Peyer's patch (tissue), 4 donors: ENCODE data around the gene MARS2.

Source experiments
- CTCF ChIP-seq, 6 experiments: fragments of 450-650 bp in 4 of 6; fragments of 200-600 bp in 2 of 6; sonication (generic) in 1 of 6; IDR thresholded peaks; one replicate each; pipeline ENCODE4 v1.5.1; 2017 to 2019; ENCODE audit warnings: antibody characterized with exemption in 6 of 6, mild to moderate bottlenecking in 3 of 6, moderate library complexity in 1 of 6
- POLR2A ChIP-seq, 2 donors: fragments of 450-650 bp; IDR thresholded peaks; one replicate each; pipeline ENCODE4 v1.5.1; 2017; ENCODE audit warnings: antibody characterized with exemption in 2 of 2, mild to moderate bottlenecking in 2 of 2, moderate library complexity in 2 of 2

DNA sequence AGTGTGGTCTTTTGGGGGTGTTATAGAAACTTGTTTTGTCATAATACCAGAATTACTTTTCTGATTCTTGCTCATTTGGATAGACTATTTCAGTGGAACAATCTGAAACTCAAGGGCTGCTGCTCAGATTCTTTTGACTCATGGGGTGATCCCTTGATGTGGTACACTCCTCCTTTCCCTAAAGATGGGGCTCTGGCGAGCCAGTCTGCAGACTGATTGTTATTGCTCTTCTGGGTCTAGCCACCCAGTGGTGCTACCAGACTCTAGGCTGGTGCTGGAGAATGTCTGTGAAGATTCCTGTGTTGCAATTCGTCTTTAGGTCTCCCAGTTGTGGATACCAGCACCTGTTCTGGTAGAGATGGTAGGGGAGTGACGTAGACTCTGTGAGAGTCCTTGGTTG lies 4.2 kb upstream of the MARS2 start:
- no peak for TF ChIP-seq CTCF (IDR thresholded peaks at IDR 0.05)
- no peak for TF ChIP-seq POLR2A (IDR thresholded peaks at IDR 0.05)
